ACHN (cell line): Measurements from ENCODE around the gene CCDC134.
A peak's percentile ranks its signal among the peaks of the same experiment; 100 is the strongest.

Experiments used
- DNase-seq: peaks from one replicate; pipeline ENCODE4 v3.0.0-alpha.2; 2015
- in situ Hi-C: cut with HindIII; loops from 2 replicates; pipeline ENCODE4 v1.10.0; 2017; ENCODE audit warnings: low sequenced_read_pairs, low pct_ligation_motif_present, low pct_unique_long_range_greater_than_20kb

The CCDC134 gene

GRCh38 chr22:41800348-41801146 is at the start of gene CCDC134:
Gene CCDC134, plus strand, starts transcription at chr22:41800679. Its CDS starts 8,212 bp downstream, at chr22:41808891.
- DNase-seq = peak; percentile 84
- in situ Hi-C loops = no loop called here

- DNase-seq = no peak
These were observed 48.2 kb upstream of the CCDC134 start for GRCh38 chr22:41752011-41752970.

GRCh38 chr22:41753984-41754383 is 46.5 kb upstream of the CCDC134 start:
- in situ Hi-C loops = no loop called here
- DNase-seq = no peak

More at GRCh38 chr22:41752011-41752970, 48.2 kb upstream of the CCDC134 start:
- in situ Hi-C loops = no loop called here

GRCh38 chr22:41757502-41757901 is 43.0 kb upstream of the CCDC134 start:
- in situ Hi-C loops = no loop called here
- no peak for DNase-seq

GRCh38 chr22:41758231-41758630 is 42.2 kb upstream of the CCDC134 start:
- in situ Hi-C loops = no loop called here
- no peak for DNase-seq

GRCh38 chr22:41762980-41763779 is 37.3 kb upstream of the CCDC134 start:
- peak; percentile 15 for DNase-seq
- in situ Hi-C loops = no loop called here

- in situ Hi-C loops = no loop called here
- DNase-seq = no peak
These were observed 34.0 kb upstream of the CCDC134 start for GRCh38 chr22:41766476-41766875.

GRCh38 chr22:41768430-41768829 is 32.0 kb upstream of the CCDC134 start:
- in situ Hi-C loops = no loop called here
- DNase-seq = peak; percentile 83

- in situ Hi-C loops = no loop called here
- DNase-seq = no peak
These were observed 29.6 kb upstream of the CCDC134 start for GRCh38 chr22:41770715-41771468.

- in situ Hi-C loops = no loop called here
- no peak for DNase-seq
These were observed 28.3 kb upstream of the CCDC134 start for GRCh38 chr22:41772198-41772597.

GRCh38 chr22:41772645-41773044 is 27.8 kb upstream of the CCDC134 start:
- no peak for DNase-seq
- in situ Hi-C loops = no loop called here

- DNase-seq = no peak
- in situ Hi-C loops = no loop called here
These were observed 25.1 kb upstream of the CCDC134 start for GRCh38 chr22:41775338-41775737.

GRCh38 chr22:41775976-41776375 is 24.5 kb upstream of the CCDC134 start:
- in situ Hi-C loops = no loop called here

GRCh38 chr22:41776381-41776780 is 24.1 kb upstream of the CCDC134 start:
- in situ Hi-C loops = no loop called here
- DNase-seq = no peak

More at GRCh38 chr22:41775976-41776375, 24.5 kb upstream of the CCDC134 start:
- DNase-seq = peak; percentile 78

- in situ Hi-C loops = no loop called here
- no peak for DNase-seq
These were observed 22.6 kb upstream of the CCDC134 start for GRCh38 chr22:41777749-41778425.

- DNase-seq = no peak
- in situ Hi-C loops = no loop called here
These were observed 20.5 kb upstream of the CCDC134 start for GRCh38 chr22:41779929-41780505.
